Prostate gland (tissue), 2 donors: ENCODE measurements around the gene OGDH. TPM values are rescaled to one million over a fixed set of nuclear protein-coding genes. Genes with fewer than 3 reads are reported as not detected.

ENCODE experiments used
- DNase-seq: peaks from one replicate; pipeline ENCODE4 v3.0.0-alpha.2; 2019; ENCODE audit warnings: low spot score
- H3K27ac ChIP-seq, 2 donors: fragments of 200-600 bp; sonication (generic); 2 replicates each; pipeline ENCODE4 v1.5.1; 2017 to 2019
- H3K27me3 ChIP-seq: fragments of 200-600 bp; sonication (generic); replicated peaks from 2 replicates; pipeline ENCODE4 v1.5.1; 2019; ENCODE audit not compliant: insufficient read depth
- H3K36me3 ChIP-seq, 2 donors: fragments of 200-600 bp; sonication (generic); 1 replicate in 1 of 2; 2 replicates in 1 of 2; pipeline versions ENCODE4 v1.5.1 to v1.8.1; 2017 to 2019
- H3K4me1 ChIP-seq: fragments of 200-600 bp; sonication (generic); replicated peaks from 2 replicates; pipeline ENCODE4 v1.5.1; 2019
- H3K4me3 ChIP-seq, 2 donors: fragments of 200-600 bp; sonication (generic); 2 replicates each; pipeline ENCODE4 v1.5.1; 2017 to 2019
- H3K9me3 ChIP-seq: fragments of 200-600 bp; sonication (generic); 2 replicates; pipeline ENCODE4 v1.5.1; 2017
- POLR2A ChIP-seq: fragments of 450-650 bp; IDR thresholded peaks from one replicate; pipeline ENCODE4 v1.6.1; 2016; ENCODE audit warnings: antibody characterized with exemption, mild to moderate bottlenecking
- POLR2AphosphoS5 ChIP-seq: sonication (generic); formaldehyde crosslinking; IDR thresholded peaks from one replicate; pipeline ENCODE4 v1.6.1; 2017; ENCODE audit warnings: antibody characterized with exemption
- WGBS: methylation state at CpG from one replicate; pipeline ENCODE4 v1.1.5; 2018; 5-methylcytosine and 5-hydroxymethylcytosine counted together
- intact Hi-C: fragments of 100-400 bp; cut with DNase I; formaldehyde crosslinking; loops from one replicate; pipeline ENCODE4 v1.14.2; 2022
- total RNA-seq, 2 donors: library from RNA; depleted of rRNA; stranded (reverse); fragments of >200 nt; gene quantifications; one replicate each; pipeline ENCODE4 v1.1.0, GENCODE V29; 2016
- TF ChIP-seq, protein P1 (sequence below), 4 experiments: fragments of 200-600 bp in 2 of 4; fragments of 450-650 bp in 2 of 4; sonication (generic) in 2 of 4; IDR thresholded peaks; 1 replicate in 3 of 4; 2 replicates in 1 of 4; pipeline ENCODE4 v1.5.1; 2016 to 2019; ENCODE audit warnings: antibody characterized with exemption in 4 of 4, mild to moderate bottlenecking in 2 of 4, moderate library complexity in 2 of 4

OGDH gene
- total RNA-seq, 2 donors from 2014 or later = 70.4 to 96.9 TPM

- DNase-seq = no peak
- no peaks in the 10 kb centered on the region for H3K9me3 ChIP-seq
- no peaks in the 10 kb centered on the region for H3K27me3 ChIP-seq
- peaks cover 9 to 31% of the 10 kb centered on the region in 2 donors for H3K36me3 ChIP-seq
- H3K27ac ChIP-seq = no peak overlapping the region
- no peaks in the 10 kb centered on the region for H3K4me1 ChIP-seq
- no peak for TF ChIP-seq POLR2AphosphoS5
- TF ChIP-seq POLR2A = no peak
- TF ChIP-seq, protein P1, sequence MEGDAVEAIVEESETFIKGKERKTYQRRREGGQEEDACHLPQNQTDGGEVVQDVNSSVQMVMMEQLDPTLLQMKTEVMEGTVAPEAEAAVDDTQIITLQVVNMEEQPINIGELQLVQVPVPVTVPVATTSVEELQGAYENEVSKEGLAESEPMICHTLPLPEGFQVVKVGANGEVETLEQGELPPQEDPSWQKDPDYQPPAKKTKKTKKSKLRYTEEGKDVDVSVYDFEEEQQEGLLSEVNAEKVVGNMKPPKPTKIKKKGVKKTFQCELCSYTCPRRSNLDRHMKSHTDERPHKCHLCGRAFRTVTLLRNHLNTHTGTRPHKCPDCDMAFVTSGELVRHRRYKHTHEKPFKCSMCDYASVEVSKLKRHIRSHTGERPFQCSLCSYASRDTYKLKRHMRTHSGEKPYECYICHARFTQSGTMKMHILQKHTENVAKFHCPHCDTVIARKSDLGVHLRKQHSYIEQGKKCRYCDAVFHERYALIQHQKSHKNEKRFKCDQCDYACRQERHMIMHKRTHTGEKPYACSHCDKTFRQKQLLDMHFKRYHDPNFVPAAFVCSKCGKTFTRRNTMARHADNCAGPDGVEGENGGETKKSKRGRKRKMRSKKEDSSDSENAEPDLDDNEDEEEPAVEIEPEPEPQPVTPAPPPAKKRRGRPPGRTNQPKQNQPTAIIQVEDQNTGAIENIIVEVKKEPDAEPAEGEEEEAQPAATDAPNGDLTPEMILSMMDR (IDR thresholded peaks at IDR 0.05) = no peak
- intact Hi-C loops = loop anchor here (5.0 kb wide), 2 partner anchors 89 to 324 kb away; no protein-coding TSS in a partner anchor
- no peak overlapping the region for H3K4me3 ChIP-seq
- 74% methylated on average over 16 of the region's 16 CpGs for WGBS
These were observed 40.5 kb upstream of the OGDH start for GRCh38 chr7:44565795-44566559.

- no peak for DNase-seq
- Histone ChIP-seq H3K27ac (no peak overlapping the region), H3K27me3 (no peaks in the 10 kb centered on the region), H3K4me1 (no peaks in the 10 kb centered on the region), H3K9me3 (no peaks in the 10 kb centered on the region), H3K36me3 (peaks cover 9 to 38% of the 10 kb centered on the region in 2 donors), H3K4me3 (no peak overlapping the region)
- intact Hi-C loops = loop anchor here (5.0 kb wide), 2 partner anchors 89 to 324 kb away; no protein-coding TSS in a partner anchor
- TF ChIP-seq, protein P1 (IDR thresholded peaks at IDR 0.05) = no peak
- 89% methylated on average over 5 of the region's 5 CpGs for WGBS
These were observed 39.7 kb upstream of the OGDH start for GRCh38 chr7:44566680-44567079.

GRCh38 chr7:44567884-44568283 is 38.5 kb upstream of the OGDH start:
- Histone ChIP-seq H3K27me3 (no peaks in the 10 kb centered on the region), H3K4me1 (no peaks in the 10 kb centered on the region), H3K4me3 (no peak overlapping the region), H3K36me3 (peaks cover 9 to 48% of the 10 kb centered on the region in 2 donors), H3K9me3 (no peaks in the 10 kb centered on the region), H3K27ac (no peak overlapping the region)
- intact Hi-C loops = loop anchor here (5.0 kb wide), 2 partner anchors 91 to 326 kb away; no protein-coding TSS in a partner anchor
- 86% methylated on average over 6 of the region's 6 CpGs for WGBS
- TF ChIP-seq, protein P1 (IDR thresholded peaks at IDR 0.05) = no peak
- TF ChIP-seq POLR2AphosphoS5 (no peak), POLR2A (no peak)
- DNase-seq = no peak

GRCh38 chr7:44568771-44569560 is 37.5 kb upstream of the OGDH start:
- Histone ChIP-seq H3K27ac (no peak overlapping the region), H3K27me3 (no peaks in the 10 kb centered on the region), H3K4me3 (no peak overlapping the region), H3K4me1 (no peaks in the 10 kb centered on the region), H3K36me3 (peaks cover 9 to 48% of the 10 kb centered on the region in 2 donors), H3K9me3 (no peaks in the 10 kb centered on the region)
- TF ChIP-seq POLR2AphosphoS5 (no peak), POLR2A (no peak)
- TF ChIP-seq, protein P1 (IDR thresholded peaks at IDR 0.05) = no peak
- intact Hi-C loops = loop anchor here (5.0 kb wide), 2 partner anchors 92 to 327 kb away; no protein-coding TSS in a partner anchor
- no peak for DNase-seq
- 85% methylated on average over 17 of the region's 17 CpGs for WGBS
